Esophagus (tissue), 2 donors: Measurements from ENCODE around the gene CCL20. TPM values are rescaled to one million over a fixed set of nuclear protein-coding genes. Genes with fewer than 3 reads are reported as not detected.

ENCODE experiments used
- H3K27ac ChIP-seq, 2 donors: one replicate each; pipeline ENCODE4 v1.5.1; 2013; ENCODE audit warnings: low read depth in 2 of 2, mild to moderate bottlenecking in 2 of 2, inconsistent platforms in 1 of 2, low read length in 1 of 2, moderate library complexity in 1 of 2
- H3K27me3 ChIP-seq, 2 donors: one replicate each; pipeline ENCODE4 v1.6.1; 2013; ENCODE audit warnings: low read length in 2 of 2, control low read depth in 1 of 2, mild to moderate bottlenecking in 1 of 2; ENCODE audit not compliant: insufficient read depth in 2 of 2, control insufficient read depth in 1 of 2
- H3K36me3 ChIP-seq, 2 donors: one replicate each; pipeline ENCODE4 v1.6.1; 2013; ENCODE audit warnings: low read length in 1 of 2; ENCODE audit not compliant: control insufficient read depth in 2 of 2, insufficient read depth in 2 of 2
- H3K4me1 ChIP-seq, 2 donors: one replicate each; pipeline ENCODE4 v1.6.1; 2013; ENCODE audit warnings: low read length in 1 of 2; ENCODE audit not compliant: control insufficient read depth in 2 of 2, insufficient read depth in 2 of 2
- H3K4me3 ChIP-seq, 2 donors: one replicate each; pipeline ENCODE4 v1.5.1; 2013; ENCODE audit warnings: low read length in 2 of 2, mild to moderate bottlenecking in 2 of 2, low read depth in 1 of 2, moderate library complexity in 1 of 2
- H3K9me3 ChIP-seq, 2 donors: one replicate each; pipeline ENCODE4 v1.6.1; 2013; ENCODE audit warnings: mild to moderate bottlenecking in 2 of 2, low read depth in 1 of 2, low read length in 1 of 2, moderate library complexity in 1 of 2; ENCODE audit not compliant: control insufficient read depth in 2 of 2, insufficient read depth in 1 of 2
- WGBS, 2 donors: extraction: QIAGEN DNeasy Blood & Tissue Kit; methylation state at CpG; one replicate each; pipeline ENCODE4 v1.1.7; 2013; 5-methylcytosine and 5-hydroxymethylcytosine counted together
- polyA plus RNA-seq, 2 donors: library from polyadenylated mRNA; stranded (reverse); fragments of 200-250 nt; gene quantifications; one replicate each; pipeline ENCODE4 v1.2.3, GENCODE V29; 2013
- donor health status: healthy with polysubstance abuse.
- donor health status: Bipolar disorder and iron deficiency.

The CCL20 gene
- 10 to 100 TPM in 1 of 2 donors, 1 to 10 TPM in 1; 8.4 to 56.3 TPM for polyA plus RNA-seq

GRCh38 chr2:227813562-227814353 lies at the start of gene CCL20:
CCL20 (plus strand) TSS chr2:227813842; CDS start chr2:227813912, 70 bp downstream.
- no peaks in the 10 kb centered on the region for H3K9me3 ChIP-seq
- WGBS, 2 donors, result 69 to 72% methylated on average over 9 of the region's 9 CpGs
- no peak within 1 kb of the TSS for H3K4me3 ChIP-seq
- no peak within 1 kb of the TSS for H3K27ac ChIP-seq
- H3K4me1 ChIP-seq, result peaks cover 0 to 2% of the 10 kb centered on the region in 2 donors
- H3K27me3 ChIP-seq, result no peaks in the 10 kb centered on the region
- no peaks in the 10 kb centered on the region for H3K36me3 ChIP-seq

- Histone ChIP-seq H3K27ac (no peak overlapping the region), H3K4me1 (no peaks in the 10 kb centered on the region), H3K9me3 (no peaks in the 10 kb centered on the region), H3K4me3 (no peak overlapping the region), H3K27me3 (no peaks in the 10 kb centered on the region), H3K36me3 (no peaks in the 10 kb centered on the region)
- WGBS, 2 donors, result 63 to 69% methylated on average over 4 of the region's 4 CpGs
These were observed 47.8 kb upstream of the CCL20 start for GRCh38 chr2:227765788-227766372.

GRCh38 chr2:227766373-227766883 lies 47.2 kb upstream of the CCL20 start:
- H3K27ac ChIP-seq, result no peak overlapping the region
- WGBS, 2 donors, result 23 to 24% methylated on average over 11 of the region's 11 CpGs
- no peaks in the 10 kb centered on the region for H3K9me3 ChIP-seq
- H3K27me3 ChIP-seq, result no peaks in the 10 kb centered on the region
- H3K4me1 ChIP-seq, result no peaks in the 10 kb centered on the region
- no peaks in the 10 kb centered on the region for H3K36me3 ChIP-seq
- no peak overlapping the region for H3K4me3 ChIP-seq

- Histone ChIP-seq H3K27ac (no peak overlapping the region), H3K36me3 (no peaks in the 10 kb centered on the region), H3K27me3 (no peaks in the 10 kb centered on the region), H3K4me1 (no peaks in the 10 kb centered on the region), H3K4me3 (no peak overlapping the region), H3K9me3 (no peaks in the 10 kb centered on the region)
- WGBS, 2 donors, result 93 to 94% methylated on average over 22 of the region's 22 CpGs
These were observed 45.8 kb upstream of the CCL20 start for GRCh38 chr2:227767830-227768229.

GRCh38 chr2:227772197-227772661 lies 41.4 kb upstream of the CCL20 start:
- peaks cover 0 to 2% of the 10 kb centered on the region in 2 donors for H3K9me3 ChIP-seq
- no peak overlapping the region for H3K4me3 ChIP-seq
- 80 to 83% methylated on average over 5 of the region's 5 CpGs for whole genome bisulfite sequencing, 2 donors
- no peaks in the 10 kb centered on the region for H3K36me3 ChIP-seq
- H3K4me1 ChIP-seq, result no peaks in the 10 kb centered on the region
- no peaks in the 10 kb centered on the region for H3K27me3 ChIP-seq
- H3K27ac ChIP-seq, result no peak overlapping the region

- Histone ChIP-seq H3K27ac (no peak overlapping the region), H3K4me3 (no peak overlapping the region), H3K4me1 (no peaks in the 10 kb centered on the region), H3K36me3 (no peaks in the 10 kb centered on the region), H3K27me3 (no peaks in the 10 kb centered on the region), H3K9me3 (peaks cover 0 to 2% of the 10 kb centered on the region in 2 donors)
- WGBS, 2 donors, result 41 to 48% methylated on average over 2 of the region's 2 CpGs
These were observed 40.7 kb upstream of the CCL20 start for GRCh38 chr2:227772932-227773331.

- Histone ChIP-seq H3K27me3 (no peaks in the 10 kb centered on the region), H3K36me3 (no peaks in the 10 kb centered on the region), H3K27ac (no peak overlapping the region), H3K9me3 (peaks cover 0 to 2% of the 10 kb centered on the region in 2 donors), H3K4me3 (no peak overlapping the region), H3K4me1 (no peaks in the 10 kb centered on the region)
- 59 to 68% methylated on average over 15 of the region's 15 CpGs for WGBS, 2 donors
These were observed 39.5 kb upstream of the CCL20 start for GRCh38 chr2:227774011-227774624.

- H3K4me3 ChIP-seq, result no peak overlapping the region
- H3K27me3 ChIP-seq, result no peaks in the 10 kb centered on the region
- no peaks in the 10 kb centered on the region for H3K4me1 ChIP-seq
- peaks cover 0 to 2% of the 10 kb centered on the region in 2 donors for H3K9me3 ChIP-seq
- no peaks in the 10 kb centered on the region for H3K36me3 ChIP-seq
- no peak overlapping the region for H3K27ac ChIP-seq
- WGBS, 2 donors, result 80 to 82% methylated on average over 6 of the region's 6 CpGs
These were observed 38.5 kb upstream of the CCL20 start for GRCh38 chr2:227774895-227775842.
